ENCODE measurements around the gene OSR1. TPM values are rescaled to one million over a fixed set of nuclear protein-coding genes. Genes with fewer than 3 reads are reported as not detected.

Gene OSR1
- total and polyA plus RNA-seq, 2 experiments from 2014 or later, result 0.24 TPM; not detected in 1

DNA sequence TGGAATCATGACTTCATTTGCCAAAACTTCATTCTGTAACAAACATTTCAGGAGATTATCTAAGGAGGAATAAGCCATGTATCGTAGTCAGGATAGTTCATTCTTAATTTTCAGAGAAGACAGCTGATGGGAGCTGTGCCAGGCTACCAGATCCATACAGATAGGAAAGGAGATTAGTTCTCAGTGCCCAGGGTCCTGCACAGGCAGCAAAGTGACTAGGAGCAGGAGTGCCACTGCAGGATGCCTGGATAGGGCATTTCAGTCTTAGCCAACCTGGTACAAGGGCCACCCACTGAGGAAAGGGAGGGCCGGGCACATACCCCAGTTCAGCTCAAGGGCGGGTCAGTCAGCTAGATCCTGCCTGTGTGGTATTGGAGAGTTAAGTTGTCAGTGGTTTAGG lies 6.7 kb upstream of the OSR1 start (continued):
- TF ChIP-seq, protein P1, sequence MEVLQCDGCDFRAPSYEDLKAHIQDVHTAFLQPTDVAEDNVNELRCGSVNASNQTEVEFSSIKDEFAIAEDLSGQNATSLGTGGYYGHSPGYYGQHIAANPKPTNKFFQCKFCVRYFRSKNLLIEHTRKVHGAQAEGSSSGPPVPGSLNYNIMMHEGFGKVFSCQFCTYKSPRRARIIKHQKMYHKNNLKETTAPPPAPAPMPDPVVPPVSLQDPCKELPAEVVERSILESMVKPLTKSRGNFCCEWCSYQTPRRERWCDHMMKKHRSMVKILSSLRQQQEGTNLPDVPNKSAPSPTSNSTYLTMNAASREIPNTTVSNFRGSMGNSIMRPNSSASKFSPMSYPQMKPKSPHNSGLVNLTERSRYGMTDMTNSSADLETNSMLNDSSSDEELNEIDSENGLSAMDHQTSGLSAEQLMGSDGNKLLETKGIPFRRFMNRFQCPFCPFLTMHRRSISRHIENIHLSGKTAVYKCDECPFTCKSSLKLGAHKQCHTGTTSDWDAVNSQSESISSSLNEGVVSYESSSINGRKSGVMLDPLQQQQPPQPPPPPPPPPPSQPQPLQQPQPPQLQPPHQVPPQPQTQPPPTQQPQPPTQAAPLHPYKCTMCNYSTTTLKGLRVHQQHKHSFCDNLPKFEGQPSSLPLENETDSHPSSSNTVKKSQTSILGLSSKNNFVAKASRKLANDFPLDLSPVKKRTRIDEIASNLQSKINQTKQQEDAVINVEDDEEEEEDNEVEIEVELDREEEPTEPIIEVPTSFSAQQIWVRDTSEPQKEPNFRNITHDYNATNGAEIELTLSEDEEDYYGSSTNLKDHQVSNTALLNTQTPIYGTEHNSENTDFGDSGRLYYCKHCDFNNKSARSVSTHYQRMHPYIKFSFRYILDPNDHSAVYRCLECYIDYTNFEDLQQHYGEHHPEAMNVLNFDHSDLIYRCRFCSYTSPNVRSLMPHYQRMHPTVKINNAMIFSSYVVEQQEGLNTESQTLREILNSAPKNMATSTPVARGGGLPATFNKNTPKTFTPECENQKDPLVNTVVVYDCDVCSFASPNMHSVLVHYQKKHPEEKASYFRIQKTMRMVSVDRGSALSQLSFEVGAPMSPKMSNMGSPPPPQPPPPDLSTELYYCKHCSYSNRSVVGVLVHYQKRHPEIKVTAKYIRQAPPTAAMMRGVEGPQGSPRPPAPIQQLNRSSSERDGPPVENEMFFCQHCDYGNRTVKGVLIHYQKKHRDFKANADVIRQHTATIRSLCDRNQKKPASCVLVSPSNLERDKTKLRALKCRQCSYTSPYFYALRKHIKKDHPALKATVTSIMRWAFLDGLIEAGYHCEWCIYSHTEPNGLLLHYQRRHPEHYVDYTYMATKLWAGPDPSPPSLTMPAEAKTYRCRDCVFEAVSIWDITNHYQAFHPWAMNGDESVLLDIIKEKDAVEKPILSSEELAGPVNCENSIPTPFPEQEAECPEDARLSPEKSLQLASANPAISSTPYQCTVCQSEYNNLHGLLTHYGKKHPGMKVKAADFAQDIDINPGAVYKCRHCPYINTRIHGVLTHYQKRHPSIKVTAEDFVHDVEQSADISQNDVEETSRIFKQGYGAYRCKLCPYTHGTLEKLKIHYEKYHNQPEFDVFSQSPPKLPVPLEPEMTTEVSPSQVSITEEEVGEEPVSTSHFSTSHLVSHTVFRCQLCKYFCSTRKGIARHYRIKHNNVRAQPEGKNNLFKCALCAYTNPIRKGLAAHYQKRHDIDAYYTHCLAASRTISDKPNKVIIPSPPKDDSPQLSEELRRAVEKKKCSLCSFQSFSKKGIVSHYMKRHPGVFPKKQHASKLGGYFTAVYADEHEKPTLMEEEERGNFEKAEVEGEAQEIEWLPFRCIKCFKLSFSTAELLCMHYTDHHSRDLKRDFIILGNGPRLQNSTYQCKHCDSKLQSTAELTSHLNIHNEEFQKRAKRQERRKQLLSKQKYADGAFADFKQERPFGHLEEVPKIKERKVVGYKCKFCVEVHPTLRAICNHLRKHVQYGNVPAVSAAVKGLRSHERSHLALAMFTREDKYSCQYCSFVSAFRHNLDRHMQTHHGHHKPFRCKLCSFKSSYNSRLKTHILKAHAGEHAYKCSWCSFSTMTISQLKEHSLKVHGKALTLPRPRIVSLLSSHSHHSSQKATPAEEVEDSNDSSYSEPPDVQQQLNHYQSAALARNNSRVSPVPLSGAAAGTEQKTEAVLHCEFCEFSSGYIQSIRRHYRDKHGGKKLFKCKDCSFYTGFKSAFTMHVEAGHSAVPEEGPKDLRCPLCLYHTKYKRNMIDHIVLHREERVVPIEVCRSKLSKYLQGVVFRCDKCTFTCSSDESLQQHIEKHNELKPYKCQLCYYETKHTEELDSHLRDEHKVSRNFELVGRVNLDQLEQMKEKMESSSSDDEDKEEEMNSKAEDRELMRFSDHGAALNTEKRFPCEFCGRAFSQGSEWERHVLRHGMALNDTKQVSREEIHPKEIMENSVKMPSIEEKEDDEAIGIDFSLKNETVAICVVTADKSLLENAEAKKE (CRISPR knock-in tag; IDR thresholded peaks at IDR 0.05), result no peak
- no peak for TF ChIP-seq EZH2 (IDR thresholded peaks at IDR 0.05; ENCODE audit: low read depth, unreplicated experiment)

- no peak for DNase-seq (ENCODE audit: low spot score)
- Histone ChIP-seq H3F3A (replicated peaks; ENCODE audit: low read depth) (0 out of 2 replicates have a peak, but pooled peaks cover 6% of the 10 kb centered on the region), H2AFZ (no peak overlapping the region), H3K9me2 (ENCODE audit: insufficient read depth) (no peaks in the 10 kb centered on the region), H3K36me3 (ENCODE audit: insufficient read depth) (no peaks in the 10 kb centered on the region), H3K27ac (ENCODE audit: low read depth) (no peak overlapping the region), H3K79me2 (replicated peaks; ENCODE audit: insufficient read depth) (no peaks in the 10 kb centered on the region), H4K20me1 (replicated peaks; ENCODE audit: insufficient read depth) (peaks cover 30% of the 10 kb centered on the region), H3K4me3 (no peak overlapping the region), H3K27me3 (ENCODE audit: insufficient read depth) (peaks cover 85% of the 10 kb centered on the region), H3K4me2 (peak overlapping the region; percentile 79), H3K4me1 (ENCODE audit: insufficient read depth) (peaks cover 26% of the 10 kb centered on the region)
- H3K9me3 Mint-ChIP-seq, result no peaks in the 10 kb centered on the region
- no peaks in the 10 kb centered on the region; the same call in 2 of the 3 replicates for H3K36me3 Mint-ChIP-seq (ENCODE audit: low read depth)
- peaks cover 24% of the 10 kb centered on the region for H3K4me1 Mint-ChIP-seq
- ATAC-seq, result no peak
- H3K27ac Mint-ChIP-seq, result no peak overlapping the region
- H3K27me3 Mint-ChIP-seq (ENCODE audit: insufficient read depth, low read depth, poor library complexity), result peaks cover 58% of the 10 kb centered on the region
- peak overlapping the region; percentile 74; the same call in 2 of the 3 replicates for H3K4me3 Mint-ChIP-seq
- TF ChIP-seq ZNF331 (CRISPR knock-in tag; IDR thresholded peaks at IDR 0.05; ENCODE audit: low read depth) (no peak), EZH2 (IDR thresholded peaks at IDR 0.05; ENCODE audit: low read depth, unreplicated experiment) (no peak), NANOG (IDR thresholded peaks at IDR 0.05; ENCODE audit: borderline replicate concordance) (no peak)
Measured at GRCh38 chr2:19364014-19364413, 5.6 kb upstream of the OSR1 start.

GRCh38 chr2:19363474-19363778 lies 5.0 kb upstream of the OSR1 start:
- peaks cover 62% of the 10 kb centered on the region for H3K27me3 Mint-ChIP-seq (ENCODE audit: insufficient read depth, low read depth, poor library complexity)
- Histone ChIP-seq H4K20me1 (replicated peaks; ENCODE audit: insufficient read depth) (peaks cover 30% of the 10 kb centered on the region), H3K4me1 (ENCODE audit: insufficient read depth) (peaks cover 26% of the 10 kb centered on the region), H3F3A (replicated peaks; ENCODE audit: low read depth) (0 out of 2 replicates have a peak, but pooled peaks cover 6% of the 10 kb centered on the region), H3K27me3 (ENCODE audit: insufficient read depth) (peaks cover 88% of the 10 kb centered on the region), H3K79me2 (replicated peaks; ENCODE audit: insufficient read depth) (no peaks in the 10 kb centered on the region), H2AFZ (peak overlapping the region; percentile 25; the same call in 1 of the 2 replicates), H3K4me3 (peak overlapping the region; percentile 52), H3K9me2 (ENCODE audit: insufficient read depth) (no peaks in the 10 kb centered on the region), H3K27ac (ENCODE audit: low read depth) (no peak overlapping the region), H3K4me2 (peak overlapping the region; percentile 79), H3K36me3 (ENCODE audit: insufficient read depth) (no peaks in the 10 kb centered on the region)
- DNase-seq (ENCODE audit: low spot score), result peak; percentile 51
- ATAC-seq, result no peak
- no peaks in the 10 kb centered on the region; the same call in 2 of the 3 replicates for H3K36me3 Mint-ChIP-seq (ENCODE audit: low read depth)
- peaks cover 24% of the 10 kb centered on the region for H3K4me1 Mint-ChIP-seq
- H3K4me3 Mint-ChIP-seq, result peak overlapping the region; percentile 74
- H3K27ac Mint-ChIP-seq, result no peak overlapping the region
- H3K9me3 Mint-ChIP-seq, result no peaks in the 10 kb centered on the region
- TF ChIP-seq NANOG (IDR thresholded peaks at IDR 0.05; ENCODE audit: borderline replicate concordance), result no peak
- TF ChIP-seq CREB1 (CRISPR knock-in tag; IDR thresholded peaks at IDR 0.05; ENCODE audit: low read depth), result no peak
- TF ChIP-seq POLR2AphosphoS5 (IDR thresholded peaks at IDR 0.05; ENCODE audit: low read depth), result no peak

All from GM23338 (cell line).